ENCODE measurements around the gene FOXC1. TPM values are rescaled to one million over a fixed set of nuclear protein-coding genes. Genes with fewer than 3 reads are reported as not detected.

Gene FOXC1
- total and polyA plus RNA-seq, 2 of the 13 experiments (the other 11 are each of a cell fraction or from before 2014, with no cell fraction given) = 0.44 to 0.55 TPM

DNA sequence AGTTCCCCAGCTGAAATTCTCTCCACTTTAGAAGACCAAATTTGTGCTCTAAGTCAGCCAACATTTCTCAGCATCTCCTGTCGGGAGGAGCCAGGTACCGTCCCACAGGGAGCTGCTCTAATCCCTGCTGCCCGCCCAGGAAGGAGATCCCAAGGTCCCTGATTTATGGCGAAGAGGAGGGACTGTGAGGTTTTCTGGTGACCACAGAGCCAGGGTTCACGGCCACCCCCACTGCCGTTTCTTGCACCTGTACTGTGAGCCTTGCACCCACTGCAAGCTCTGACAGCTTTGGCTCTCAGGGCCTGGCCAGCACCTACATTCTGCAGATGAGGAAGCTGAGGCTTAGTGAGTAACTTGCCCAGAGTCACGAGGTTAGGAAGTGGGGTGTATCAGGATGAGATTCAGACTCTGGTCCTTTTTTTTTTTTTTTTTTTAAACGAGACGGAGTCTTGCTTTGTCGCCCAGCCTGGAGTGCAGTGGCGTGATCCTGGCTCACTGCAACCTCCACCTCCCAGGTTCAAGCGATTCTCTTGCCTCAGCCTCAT lies 34.9 kb downstream of the FOXC1 start:
- Histone ChIP-seq H3K27me3 (ENCODE audit: control insufficient read depth in 1 of 2, insufficient read depth in 2 of 2, low read length in 2 of 2) (no peaks in the 10 kb centered on the region), H3K79me2 (ENCODE audit: insufficient read depth, low read length) (no peaks in the 10 kb centered on the region), H3K9me3 (ENCODE audit: low read length) (no peaks in the 10 kb centered on the region), H3K36me3 (replicated peaks in 1 of 2; ENCODE audit: control insufficient read depth in 1 of 2, insufficient read depth in 2 of 2, low read length in 2 of 2) (peaks cover 0 to 34% of the 10 kb centered on the region in 2 experiments; a peak in 3 of 5 replicates), H3K27ac (ENCODE audit: extremely low read length, insufficient read depth, low read length) (no peak overlapping the region), H3K4me1 (ENCODE audit: insufficient read depth, low read length) (no peaks in the 10 kb centered on the region), H3K4me3 (replicated peaks in 1 of 3; ENCODE audit: insufficient read depth in 1 of 3, low read depth in 2 of 3, low read length in 3 of 3) (no peak overlapping the region), H3K4me2 (ENCODE audit: low read depth, low read length) (no peak overlapping the region), H4K20me1 (ENCODE audit: insufficient read depth, low read length) (no peaks in the 10 kb centered on the region; the same call in 1 of the 2 replicates), H3K9ac (ENCODE audit: insufficient read depth, low read depth, low read length) (no peak overlapping the region), H2AFZ (ENCODE audit: low read length) (no peak overlapping the region)
- CTCF ChIA-PET (ENCODE audit: low intra/inter-chr PET ratio, low total read pairs) = no interaction called here
- intact Hi-C loops (cut with micrococcal nuclease; ENCODE audit: unreplicated experiment) (no loop called here), in situ Hi-C loops (cut with HindIII; ENCODE audit: extremely low pct_ligation_motif_present, low pct_unique_long_range_greater_than_20kb) (no loop called here)
- WGBS (ENCODE audit: low lambda C conversion rate) = 92% methylated on average over 12 of the region's 12 CpGs
- BruUV-seq (replicated peaks) = no TSS peak
- FAIRE-seq (no peak), DNase-seq (ENCODE audit: low spot score) (no peak), ATAC-seq (no peak)
- POLR2A ChIA-PET = no interaction called here
- no peak for TF ChIP-seq AKAP8 (CRISPR knock-in tag; IDR thresholded peaks at IDR 0.05)
- TF ChIP-seq, protein P1, sequence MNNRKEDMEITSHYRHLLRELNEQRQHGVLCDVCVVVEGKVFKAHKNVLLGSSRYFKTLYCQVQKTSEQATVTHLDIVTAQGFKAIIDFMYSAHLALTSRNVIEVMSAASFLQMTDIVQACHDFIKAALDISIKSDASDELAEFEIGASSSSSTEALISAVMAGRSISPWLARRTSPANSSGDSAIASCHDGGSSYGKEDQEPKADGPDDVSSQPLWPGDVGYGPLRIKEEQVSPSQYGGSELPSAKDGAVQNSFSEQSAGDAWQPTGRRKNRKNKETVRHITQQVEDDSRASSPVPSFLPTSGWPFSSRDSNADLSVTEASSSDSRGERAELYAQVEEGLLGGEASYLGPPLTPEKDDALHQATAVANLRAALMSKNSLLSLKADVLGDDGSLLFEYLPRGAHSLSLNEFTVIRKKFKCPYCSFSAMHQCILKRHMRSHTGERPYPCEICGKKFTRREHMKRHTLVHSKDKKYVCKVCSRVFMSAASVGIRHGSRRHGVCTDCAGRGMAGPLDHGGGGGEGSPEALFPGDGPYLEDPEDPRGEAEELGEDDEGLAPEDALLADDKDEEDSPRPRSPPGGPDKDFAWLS (CRISPR knock-in tag; IDR thresholded peaks at IDR 0.05; ENCODE audit: borderline replicate concordance) = no peak
- TF ChIP-seq ZNF430 (CRISPR knock-in tag; IDR thresholded peaks at IDR 0.05) = no peak
- no peak for TF ChIP-seq ZNF235 (CRISPR knock-in tag; IDR thresholded peaks at IDR 0.05; ENCODE audit: borderline replicate concordance)
- no peak for TF ChIP-seq KDM2A (CRISPR knock-in tag; IDR thresholded peaks at IDR 0.05; ENCODE audit: borderline replicate concordance, low read depth)
- no peak for TF ChIP-seq ZNF605 (CRISPR knock-in tag; IDR thresholded peaks at IDR 0.05)
- TF ChIP-seq DPF2 (CRISPR knock-in tag; IDR thresholded peaks at IDR 0.05; ENCODE audit: borderline replicate concordance, low read depth) = no peak
- no peak for TF ChIP-seq ZNF772 (CRISPR knock-in tag; IDR thresholded peaks at IDR 0.05)
- no peak for TF ChIP-seq ZNF816 (CRISPR knock-in tag; IDR thresholded peaks at IDR 0.05; ENCODE audit: borderline replicate concordance)
- TF ChIP-seq, protein P2, sequence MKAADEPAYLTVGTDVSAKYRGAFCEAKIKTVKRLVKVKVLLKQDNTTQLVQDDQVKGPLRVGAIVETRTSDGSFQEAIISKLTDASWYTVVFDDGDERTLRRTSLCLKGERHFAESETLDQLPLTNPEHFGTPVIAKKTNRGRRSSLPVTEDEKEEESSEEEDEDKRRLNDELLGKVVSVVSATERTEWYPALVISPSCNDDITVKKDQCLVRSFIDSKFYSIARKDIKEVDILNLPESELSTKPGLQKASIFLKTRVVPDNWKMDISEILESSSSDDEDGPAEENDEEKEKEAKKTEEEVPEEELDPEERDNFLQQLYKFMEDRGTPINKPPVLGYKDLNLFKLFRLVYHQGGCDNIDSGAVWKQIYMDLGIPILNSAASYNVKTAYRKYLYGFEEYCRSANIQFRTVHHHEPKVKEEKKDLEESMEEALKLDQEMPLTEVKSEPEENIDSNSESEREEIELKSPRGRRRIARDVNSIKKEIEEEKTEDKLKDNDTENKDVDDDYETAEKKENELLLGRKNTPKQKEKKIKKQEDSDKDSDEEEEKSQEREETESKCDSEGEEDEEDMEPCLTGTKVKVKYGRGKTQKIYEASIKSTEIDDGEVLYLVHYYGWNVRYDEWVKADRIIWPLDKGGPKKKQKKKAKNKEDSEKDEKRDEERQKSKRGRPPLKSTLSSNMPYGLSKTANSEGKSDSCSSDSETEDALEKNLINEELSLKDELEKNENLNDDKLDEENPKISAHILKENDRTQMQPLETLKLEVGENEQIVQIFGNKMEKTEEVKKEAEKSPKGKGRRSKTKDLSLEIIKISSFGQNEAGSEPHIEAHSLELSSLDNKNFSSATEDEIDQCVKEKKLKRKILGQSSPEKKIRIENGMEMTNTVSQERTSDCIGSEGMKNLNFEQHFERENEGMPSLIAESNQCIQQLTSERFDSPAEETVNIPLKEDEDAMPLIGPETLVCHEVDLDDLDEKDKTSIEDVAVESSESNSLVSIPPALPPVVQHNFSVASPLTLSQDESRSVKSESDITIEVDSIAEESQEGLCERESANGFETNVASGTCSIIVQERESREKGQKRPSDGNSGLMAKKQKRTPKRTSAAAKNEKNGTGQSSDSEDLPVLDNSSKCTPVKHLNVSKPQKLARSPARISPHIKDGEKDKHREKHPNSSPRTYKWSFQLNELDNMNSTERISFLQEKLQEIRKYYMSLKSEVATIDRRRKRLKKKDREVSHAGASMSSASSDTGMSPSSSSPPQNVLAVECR (CRISPR knock-in tag; IDR thresholded peaks at IDR 0.05; ENCODE audit: borderline replicate concordance) = no peak
- TF ChIP-seq ZNF496 (CRISPR knock-in tag; IDR thresholded peaks at IDR 0.05; ENCODE audit: insufficient replicate concordance) = no peak
- TF ChIP-seq MLLT10 (CRISPR knock-in tag; IDR thresholded peaks at IDR 0.05) = no peak
- TF ChIP-seq ZNF556 (CRISPR knock-in tag; IDR thresholded peaks at IDR 0.05; ENCODE audit: borderline replicate concordance) = no peak
- no peak for TF ChIP-seq MIER2 (CRISPR knock-in tag; IDR thresholded peaks at IDR 0.05)
- no peak for TF ChIP-seq ZNF281 (CRISPR knock-in tag; IDR thresholded peaks at IDR 0.05; ENCODE audit: borderline replicate concordance)

All from HepG2 (cell line).